Body of pancreas (tissue), 4 donors: ENCODE results near the gene SEC14L1. TPM values are rescaled to one million over a fixed set of nuclear protein-coding genes. Genes with fewer than 3 reads are reported as not detected.

Source experiments
- ATAC-seq: fragments of 150-250 bp; one replicate; pipeline ENCODE4 v1.9.1; 2016
- DNase-seq, 4 donors: peaks; one replicate each; pipeline ENCODE4 v3.0.0-alpha.2; 2019
- H3K27ac ChIP-seq, 4 donors: fragments of 200-600 bp; sonication (generic); 1 replicate in 3 of 4; 2 replicates in 1 of 4; pipeline versions ENCODE4 v1.5.1 to v1.6.1; 2016 to 2019; ENCODE audit warnings: mild to moderate bottlenecking in 1 of 4, mixed read lengths in 1 of 4, moderate library complexity in 1 of 4
- H3K27me3 ChIP-seq, 2 donors: fragments of 200-600 bp; sonication (generic); one replicate each; pipeline ENCODE4 v1.6.0; 2016; ENCODE audit warnings: mild to moderate bottlenecking in 1 of 2
- H3K36me3 ChIP-seq, 2 donors: fragments of 200-600 bp; sonication (generic); replicated peaks in 1 of 2; 2 replicates each; pipeline ENCODE4 v1.5.1; 2016; ENCODE audit warnings: low read depth in 2 of 2; ENCODE audit not compliant: insufficient read depth in 1 of 2
- H3K4me1 ChIP-seq: fragments of 200-600 bp; sonication (generic); one replicate; pipeline ENCODE4 v1.6.0; 2016
- H3K4me3 ChIP-seq, 2 donors: fragments of 200-600 bp; sonication (generic); 1 replicate in 1 of 2; 2 replicates in 1 of 2; pipeline ENCODE4 v1.5.1; 2016 to 2019
- H3K9me3 ChIP-seq, 3 donors: fragments of 200-600 bp; sonication (generic); 1 replicate in 2 of 3; 2 replicates in 1 of 3; pipeline ENCODE4 v1.5.1; 2016
- POLR2A ChIP-seq, 3 donors: fragments of 450-650 bp; IDR thresholded peaks; one replicate each; pipeline ENCODE4 v1.6.1; 2016; ENCODE audit warnings: antibody characterized with exemption in 3 of 3, mild to moderate bottlenecking in 2 of 3
- WGBS, 2 donors: methylation state at CpG; one replicate each; pipeline ENCODE4 v1.1.5; 2017; 5-methylcytosine and 5-hydroxymethylcytosine counted together
- intact Hi-C: fragments of 100-400 bp; cut with DNase I; formaldehyde crosslinking; loops from one replicate; pipeline ENCODE4 v1.15.1; 2023
- total RNA-seq, 2 donors: library from RNA; depleted of rRNA; stranded (reverse); fragments of >200 nt; gene quantifications; one replicate each; pipeline ENCODE4 v1.1.0, GENCODE V29; 2016
- TF ChIP-seq, protein P1 (sequence below), 7 experiments: fragments of 450-650 bp in 4 of 7; fragments of 200-600 bp in 3 of 7; sonication (generic) in 3 of 7; IDR thresholded peaks; one replicate each; pipeline ENCODE4 v1.5.1; 2016 to 2019; ENCODE audit warnings: antibody characterized with exemption in 7 of 7

SEC14L1 gene
- total RNA-seq, 2 donors from 2014 or later: 22.1 to 36.8 TPM

DNA sequence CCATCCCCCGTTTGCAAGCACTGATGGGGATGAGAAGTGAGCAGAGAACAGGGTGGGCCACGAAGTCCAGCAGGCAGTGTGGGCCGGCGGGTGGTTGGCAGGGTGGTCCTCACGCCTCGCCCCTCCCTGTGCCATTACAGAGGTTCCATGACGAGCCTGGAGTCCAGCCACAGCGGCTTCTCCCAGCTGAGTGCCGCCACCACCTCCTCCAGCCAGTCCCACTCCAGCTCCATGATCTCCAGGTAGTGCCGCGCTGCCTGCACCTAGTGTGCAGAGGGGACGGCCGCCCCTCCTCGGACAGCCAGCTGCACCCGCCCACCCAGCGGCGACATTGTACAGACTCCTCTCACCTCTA lies 73.0 kb downstream of the SEC14L1 start:
- DNase-seq (no peak), ATAC-seq (no peak)
- intact Hi-C loops: no loop called here
- WGBS, 2 donors: 87 to 90% methylated on average over 13 to 16 of the region's 17 CpGs
- H3K4me1 ChIP-seq: no peaks in the 10 kb centered on the region
- no peak overlapping the region for H3K27ac ChIP-seq
- H3K9me3 ChIP-seq: no peaks in the 10 kb centered on the region
- H3K36me3 ChIP-seq: peaks cover 0 to 44% of the 10 kb centered on the region in 2 donors
- no peaks in the 10 kb centered on the region for H3K27me3 ChIP-seq
- no peak overlapping the region for H3K4me3 ChIP-seq
- TF ChIP-seq, protein P1, sequence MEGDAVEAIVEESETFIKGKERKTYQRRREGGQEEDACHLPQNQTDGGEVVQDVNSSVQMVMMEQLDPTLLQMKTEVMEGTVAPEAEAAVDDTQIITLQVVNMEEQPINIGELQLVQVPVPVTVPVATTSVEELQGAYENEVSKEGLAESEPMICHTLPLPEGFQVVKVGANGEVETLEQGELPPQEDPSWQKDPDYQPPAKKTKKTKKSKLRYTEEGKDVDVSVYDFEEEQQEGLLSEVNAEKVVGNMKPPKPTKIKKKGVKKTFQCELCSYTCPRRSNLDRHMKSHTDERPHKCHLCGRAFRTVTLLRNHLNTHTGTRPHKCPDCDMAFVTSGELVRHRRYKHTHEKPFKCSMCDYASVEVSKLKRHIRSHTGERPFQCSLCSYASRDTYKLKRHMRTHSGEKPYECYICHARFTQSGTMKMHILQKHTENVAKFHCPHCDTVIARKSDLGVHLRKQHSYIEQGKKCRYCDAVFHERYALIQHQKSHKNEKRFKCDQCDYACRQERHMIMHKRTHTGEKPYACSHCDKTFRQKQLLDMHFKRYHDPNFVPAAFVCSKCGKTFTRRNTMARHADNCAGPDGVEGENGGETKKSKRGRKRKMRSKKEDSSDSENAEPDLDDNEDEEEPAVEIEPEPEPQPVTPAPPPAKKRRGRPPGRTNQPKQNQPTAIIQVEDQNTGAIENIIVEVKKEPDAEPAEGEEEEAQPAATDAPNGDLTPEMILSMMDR (IDR thresholded peaks at IDR 0.05): no peak
- no peak for TF ChIP-seq POLR2A (IDR thresholded peaks at IDR 0.05)

DNA sequence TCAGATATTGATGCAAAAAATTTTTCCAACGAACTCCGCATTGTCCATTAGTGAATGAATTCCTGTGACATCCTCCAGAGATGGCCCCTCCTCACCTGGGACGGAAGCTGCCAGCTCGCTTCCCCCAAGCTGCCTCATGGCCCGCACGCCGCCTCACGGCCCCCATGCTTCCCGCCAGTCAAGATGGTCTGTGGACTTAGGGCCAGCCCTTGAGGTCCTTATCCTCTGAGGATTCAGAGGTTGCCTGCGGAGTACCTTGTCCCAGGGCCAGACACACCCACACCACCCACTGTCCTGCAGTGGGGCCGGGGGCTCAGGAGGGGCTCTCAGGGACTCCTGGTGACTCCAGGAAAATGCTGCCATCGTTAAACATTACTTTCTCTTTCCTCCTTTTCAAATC lies 73.6 kb downstream of the SEC14L1 start:
- DNase-seq: no peak
- Histone ChIP-seq H3K4me3 (no peak overlapping the region), H3K36me3 (peaks cover 0 to 44% of the 10 kb centered on the region in 2 donors), H3K27ac (no peak overlapping the region), H3K27me3 (no peaks in the 10 kb centered on the region), H3K4me1 (no peaks in the 10 kb centered on the region), H3K9me3 (no peaks in the 10 kb centered on the region)
- WGBS, 2 donors: 91 to 92% methylated on average over 5 to 12 of the region's 12 CpGs
- intact Hi-C loops: no loop called here
- TF ChIP-seq POLR2A (IDR thresholded peaks at IDR 0.05): no peak
- TF ChIP-seq, protein P1 (IDR thresholded peaks at IDR 0.05): no peak
- ATAC-seq: no peak

DNA sequence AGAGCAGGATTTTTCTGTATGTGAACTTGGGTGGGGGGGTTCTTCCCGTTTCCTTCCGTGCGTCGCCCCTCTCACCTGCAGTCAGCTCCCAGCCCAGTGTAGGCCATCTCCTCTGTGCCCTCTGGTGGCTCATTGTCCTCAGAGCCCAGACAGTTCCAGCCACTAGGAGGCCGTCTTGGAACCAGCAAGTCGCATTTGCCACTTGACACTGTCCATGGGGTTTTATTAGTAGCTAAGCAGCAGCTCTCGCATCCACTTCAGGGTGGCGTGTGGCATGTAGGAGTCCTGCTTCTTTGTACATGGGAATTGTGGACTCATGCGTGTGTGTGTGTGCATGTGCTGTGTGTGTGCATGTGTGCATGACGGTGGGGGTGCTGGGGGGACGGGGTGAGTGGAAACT lies 74.0 kb downstream of the SEC14L1 start:
- ATAC-seq (no peak), DNase-seq (peak in 3 of 4 donors; percentile 26 to 41 (median 32))
- Histone ChIP-seq H3K27me3 (no peaks in the 10 kb centered on the region), H3K9me3 (no peaks in the 10 kb centered on the region), H3K36me3 (peaks cover 0 to 41% of the 10 kb centered on the region in 2 donors), H3K4me3 (no peak overlapping the region), H3K27ac (no peak overlapping the region), H3K4me1 (no peaks in the 10 kb centered on the region)
- intact Hi-C loops: no loop called here
- TF ChIP-seq POLR2A (IDR thresholded peaks at IDR 0.05): no peak
- TF ChIP-seq, protein P1 (IDR thresholded peaks at IDR 0.05): peak in 4 of 7 experiments; percentile 27 to 56 (median 48)
- WGBS, 2 donors: 71 to 74% methylated on average over 11 of the region's 11 CpGs

DNA sequence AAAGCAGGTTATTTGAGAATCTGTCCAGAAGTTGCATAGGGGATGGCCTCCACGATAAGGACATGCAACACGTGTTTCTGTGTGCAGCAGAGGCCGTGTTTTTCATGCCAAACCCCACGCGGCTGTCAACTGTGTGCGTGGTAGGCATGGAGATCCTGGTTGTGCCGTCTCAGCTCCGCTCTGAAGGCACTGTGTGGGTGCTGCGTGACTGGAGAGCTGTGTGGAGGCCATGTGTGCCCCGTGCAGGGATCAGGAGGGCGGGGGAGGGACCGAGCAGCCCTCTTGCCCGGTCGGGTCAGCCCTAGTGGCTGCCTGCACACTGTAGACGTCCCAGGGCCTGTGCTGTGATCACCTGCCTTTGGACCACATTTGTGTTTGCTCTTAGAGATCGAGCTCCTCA lies 74.5 kb downstream of the SEC14L1 start:
- intact Hi-C loops: no loop called here
- H3K36me3 ChIP-seq: peaks cover 0 to 36% of the 10 kb centered on the region in 2 donors
- H3K27ac ChIP-seq: no peak overlapping the region
- no peak for DNase-seq
- no peaks in the 10 kb centered on the region for H3K27me3 ChIP-seq
- no peak for TF ChIP-seq POLR2A (IDR thresholded peaks at IDR 0.05)
- TF ChIP-seq, protein P1 (IDR thresholded peaks at IDR 0.05): no peak
- ATAC-seq: no peak
- H3K9me3 ChIP-seq: no peaks in the 10 kb centered on the region
- 86 to 91% methylated on average over 13 to 16 of the region's 16 CpGs for WGBS, 2 donors
- H3K4me3 ChIP-seq: no peak overlapping the region
- H3K4me1 ChIP-seq: no peaks in the 10 kb centered on the region

DNA sequence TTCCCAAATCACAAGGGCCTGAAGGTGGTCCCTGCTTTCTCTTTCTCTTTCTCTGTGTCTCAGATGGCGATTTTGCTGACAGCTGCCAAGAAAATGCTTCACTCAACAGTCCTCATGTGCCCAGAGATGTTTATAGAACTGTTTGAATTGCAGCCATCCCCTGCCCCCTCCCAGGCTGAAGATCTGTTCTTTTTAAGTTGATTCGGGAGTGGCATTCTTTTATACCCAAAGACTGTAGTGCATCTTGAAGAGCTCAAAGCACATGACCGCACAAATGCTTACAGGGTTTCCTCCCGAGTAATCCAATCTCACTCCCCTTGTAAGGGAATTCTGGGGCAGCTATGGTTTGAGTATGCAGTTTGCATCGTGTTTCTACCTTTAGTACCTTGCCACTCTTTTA lies 75.7 kb downstream of the SEC14L1 start:
- ATAC-seq (no peak), DNase-seq (no peak)
- Histone ChIP-seq H3K27ac (no peak overlapping the region), H3K27me3 (no peaks in the 10 kb centered on the region), H3K36me3 (peaks cover 0 to 25% of the 10 kb centered on the region in 2 donors), H3K4me3 (no peak overlapping the region), H3K9me3 (no peaks in the 10 kb centered on the region), H3K4me1 (no peaks in the 10 kb centered on the region)
- intact Hi-C loops: no loop called here
- WGBS, 2 donors: 80 to 82% methylated on average over 5 of the region's 5 CpGs
- TF ChIP-seq, protein P1 (IDR thresholded peaks at IDR 0.05): no peak
- TF ChIP-seq POLR2A (IDR thresholded peaks at IDR 0.05): no peak
